GM18861 (cell line): ENCODE measurements around the gene VWF.
"Not testable (repeated sequence)": the region's sequence is repeated elsewhere in the genome, so short reads cannot be mapped to it uniquely, and the experiment has no call there.

Source experiments
- ATAC-seq: cut with Tn5 transposase; IDR thresholded peaks from one replicate; pipeline ENCODE4 v1.9.1; 2021; ENCODE audit not compliant: unreplicated experiment

Gene VWF

DNA sequence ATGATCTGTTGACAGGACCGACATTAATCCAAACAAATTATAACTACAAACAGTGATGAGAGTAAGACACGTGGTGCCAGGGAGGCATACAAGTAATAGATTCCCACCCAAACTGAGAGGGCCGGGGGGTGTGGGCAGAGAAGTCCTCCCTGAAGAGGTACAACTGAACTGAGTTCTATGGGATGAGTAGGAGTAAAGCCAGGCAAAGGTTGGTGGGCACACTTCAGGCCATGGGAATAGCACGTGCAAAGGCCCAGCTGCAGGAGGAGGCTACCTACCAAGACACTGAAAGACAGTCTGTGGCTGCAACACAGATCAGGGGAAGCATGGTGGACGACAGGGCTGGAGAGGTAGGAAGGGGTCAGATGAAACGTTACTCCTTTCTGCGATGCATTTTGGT is 22.0 kb upstream of the VWF start:
- ATAC-seq, result no peak

DNA sequence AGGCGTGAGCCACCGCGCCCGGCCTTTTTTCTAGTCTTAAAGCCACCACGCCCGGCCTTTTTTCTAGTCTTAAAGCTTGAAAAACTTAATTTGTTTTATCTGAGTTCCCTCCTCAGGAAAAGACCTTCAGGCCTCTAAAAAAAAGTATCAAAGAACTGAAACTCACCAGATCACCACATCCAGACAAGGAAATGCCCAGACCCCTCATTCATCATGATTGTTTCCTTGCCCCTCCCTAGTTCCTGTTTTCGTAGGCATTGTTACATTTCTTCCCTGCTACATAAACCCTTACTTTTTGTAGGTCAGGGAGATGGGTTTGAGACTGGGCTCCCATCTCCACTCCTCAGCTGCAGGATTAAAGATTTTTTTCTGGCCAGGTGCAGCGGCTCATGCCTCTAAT is 21.1 kb upstream of the VWF start:
- no peak for ATAC-seq

DNA sequence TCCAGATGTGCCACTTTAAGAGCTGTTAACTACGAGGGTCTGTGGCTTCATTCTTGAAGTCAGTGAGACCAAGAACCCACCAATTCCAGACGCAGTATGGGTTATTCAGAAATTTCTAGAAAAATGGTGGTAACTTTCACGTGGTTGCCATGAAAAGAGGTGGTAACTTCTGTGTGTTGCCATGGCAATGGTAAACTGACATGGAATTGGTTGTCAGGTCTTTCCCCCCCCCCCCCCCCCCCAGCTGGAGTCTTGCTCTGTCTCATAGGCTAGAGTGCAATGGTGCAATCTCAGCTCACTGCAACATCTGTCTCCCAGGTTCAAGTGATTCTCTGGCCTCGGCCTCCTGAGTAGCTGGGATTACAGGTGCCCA is 18.8 kb upstream of the VWF start:
- ATAC-seq, result no peak

DNA sequence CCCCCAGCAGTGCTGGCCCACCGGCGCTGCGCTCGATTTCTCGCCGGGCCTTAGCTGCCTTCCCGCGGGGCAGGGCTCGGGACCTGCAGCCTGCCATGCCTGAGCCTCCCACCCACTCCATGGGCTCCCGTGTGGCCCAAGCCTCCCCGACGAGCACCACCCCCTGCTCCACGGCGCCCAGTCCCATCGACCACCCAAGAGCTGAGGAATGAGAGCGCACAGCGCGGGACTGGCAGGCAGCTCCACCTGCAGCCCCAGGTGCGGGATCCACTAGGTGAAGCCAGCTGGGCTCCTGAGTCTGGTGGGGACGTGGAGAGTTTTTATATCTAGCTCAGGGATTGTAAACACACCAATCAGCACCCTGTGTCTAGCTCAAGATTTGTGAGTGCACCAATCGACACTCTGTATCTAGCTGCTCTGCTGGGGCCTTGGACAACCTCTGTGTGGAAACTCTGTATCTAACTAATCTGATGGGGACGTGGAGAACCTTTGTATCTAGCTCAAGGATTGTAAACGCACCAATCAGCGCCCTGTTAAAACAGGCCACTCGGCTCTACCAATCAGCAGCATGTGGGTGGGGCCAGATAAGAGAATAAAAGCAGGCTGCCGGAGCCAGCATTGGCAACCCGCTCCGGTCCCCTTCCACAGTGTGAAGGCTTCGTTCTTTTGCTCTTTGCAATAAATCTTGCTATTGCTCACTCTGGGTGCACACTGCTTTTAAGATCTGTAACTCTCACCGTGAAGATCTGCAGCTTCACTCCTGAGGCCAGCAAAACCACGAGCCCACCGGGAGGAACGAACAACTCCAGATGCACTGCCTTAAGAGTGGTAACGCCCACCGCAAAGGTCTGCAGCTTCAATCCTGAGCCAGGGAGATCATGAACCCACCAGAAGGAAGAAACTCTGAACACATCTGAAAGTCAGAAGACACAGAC is 18.2 kb upstream of the VWF start:
- not testable (repeated sequence) for ATAC-seq

DNA sequence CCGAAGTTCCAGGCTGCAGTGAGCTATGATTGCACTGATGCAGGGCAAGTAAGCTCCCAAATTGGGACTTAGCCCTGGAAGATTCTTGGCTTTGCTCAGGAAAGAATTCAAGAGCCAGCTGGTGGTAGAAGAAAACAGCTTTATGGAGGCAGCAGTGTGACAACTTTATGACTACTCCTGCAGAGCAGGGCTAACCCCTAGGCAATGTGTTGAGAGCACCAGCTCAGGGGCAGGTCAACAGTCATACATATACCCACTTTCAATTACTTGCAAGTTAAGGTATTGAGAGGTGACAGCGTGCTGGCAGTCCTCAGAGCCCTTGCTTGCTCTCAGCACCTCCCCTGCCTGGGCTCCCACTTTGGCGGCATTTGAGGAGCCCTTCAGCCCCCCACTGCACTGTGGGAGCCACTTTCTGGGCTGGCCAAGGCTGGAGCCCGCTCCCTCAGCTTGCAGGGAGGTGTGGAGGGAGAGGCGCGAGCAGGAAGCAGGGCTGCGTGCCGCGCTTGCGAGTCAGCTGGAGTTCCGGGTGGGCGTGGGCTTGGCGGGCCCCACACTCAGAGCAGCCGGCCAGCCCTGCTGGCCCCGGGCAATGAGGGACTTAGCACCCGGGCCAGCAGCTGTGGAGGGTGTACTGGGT is 17.4 kb upstream of the VWF start:
- ATAC-seq, result not testable (repeated sequence)

DNA sequence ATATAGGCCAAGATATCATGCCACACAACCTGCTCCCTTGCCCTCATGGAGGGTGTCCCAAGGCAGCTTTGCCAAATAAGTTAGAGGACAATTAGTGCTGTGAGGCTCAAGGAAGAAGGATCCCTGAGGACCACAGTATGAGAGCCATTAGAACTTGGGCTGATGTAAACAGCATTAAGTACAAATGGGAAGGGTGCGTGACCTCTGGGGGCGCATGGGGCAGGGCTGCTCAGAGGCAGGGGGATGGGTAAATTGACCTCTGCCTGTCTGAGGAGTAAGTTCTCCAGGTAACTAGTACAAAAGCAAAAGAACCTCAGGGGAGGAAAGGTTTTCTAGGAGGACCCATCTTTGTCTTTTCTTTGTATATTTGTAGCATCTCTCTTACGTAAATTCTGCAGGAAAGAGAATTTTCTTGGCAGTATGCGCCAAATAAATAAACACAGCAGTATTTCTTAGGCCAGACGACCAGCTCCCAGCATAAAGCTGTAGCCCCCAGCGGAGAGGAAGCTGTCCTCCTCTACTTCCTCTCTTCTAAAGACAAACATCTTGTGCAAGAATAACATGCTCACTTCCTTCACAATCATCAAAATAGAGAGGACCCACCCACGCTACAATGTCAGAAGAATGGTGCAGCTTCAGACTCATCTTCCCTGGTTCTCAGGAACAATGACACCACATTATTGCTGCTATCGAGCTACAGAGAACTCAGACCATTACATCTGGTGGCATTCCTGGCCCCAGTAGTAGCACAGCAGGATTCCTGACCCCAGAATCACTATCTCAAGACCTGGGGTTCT is 16.4 kb upstream of the VWF start:
- ATAC-seq, result no peak

DNA sequence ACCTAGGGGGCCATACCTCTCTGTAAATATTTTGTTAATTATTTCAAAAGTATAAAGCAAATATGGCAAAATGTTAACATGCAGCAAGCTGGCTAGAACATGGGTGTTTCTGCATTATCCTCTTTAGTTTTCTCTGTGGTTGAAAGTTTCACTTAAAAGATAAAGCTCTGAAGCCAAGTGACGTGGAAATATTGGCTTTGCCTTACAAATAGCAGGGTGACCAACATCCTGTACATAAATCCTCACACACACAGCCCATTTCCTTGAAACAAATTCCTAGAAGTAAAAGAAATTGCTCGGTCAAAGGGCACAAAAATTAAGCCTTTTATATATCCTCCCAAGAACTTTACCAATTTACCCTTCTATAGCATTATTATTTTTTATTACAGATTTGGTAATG is 10.6 kb upstream of the VWF start:
- no peak for ATAC-seq

DNA sequence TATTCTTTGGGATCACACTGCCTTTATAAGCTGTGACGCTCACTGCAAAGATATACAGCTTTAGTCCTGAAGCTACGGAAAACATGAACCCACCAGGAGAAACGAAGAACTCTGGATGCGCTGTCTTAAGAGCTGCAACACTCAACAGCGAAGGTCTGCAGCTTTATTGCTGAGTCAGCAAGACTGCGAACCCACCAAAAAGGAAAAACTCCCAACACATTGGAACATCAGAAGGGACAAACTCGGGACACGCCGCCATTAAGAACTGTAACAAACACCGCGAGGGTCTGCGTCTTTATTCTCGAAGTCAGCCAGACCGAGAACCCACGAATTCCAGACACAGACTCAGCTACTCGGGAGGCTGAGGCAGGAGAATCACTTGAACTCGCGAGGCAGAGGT is 9.2 kb upstream of the VWF start:
- ATAC-seq, result no peak

DNA sequence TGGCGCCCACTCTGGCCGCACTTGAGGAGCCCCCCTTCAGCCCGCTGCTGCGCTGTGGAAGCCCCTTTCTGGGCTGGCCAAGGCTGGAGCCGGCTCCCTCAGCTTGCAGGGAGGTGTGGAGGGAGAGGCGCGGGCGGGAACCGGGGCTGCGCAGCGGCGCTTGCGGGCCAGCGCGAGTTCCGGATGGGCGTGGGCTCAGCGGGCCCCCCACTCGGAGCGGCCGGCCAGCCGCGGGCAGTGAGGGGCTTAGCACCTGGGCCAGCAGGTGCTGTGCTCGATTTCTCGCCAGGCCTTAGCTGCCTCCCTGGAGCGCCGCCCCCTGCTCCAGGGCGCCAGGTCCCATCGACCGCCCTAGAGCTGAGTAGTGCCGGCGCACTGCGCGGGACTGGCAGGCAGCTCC is 8.0 kb upstream of the VWF start:
- ATAC-seq, result no peak

DNA sequence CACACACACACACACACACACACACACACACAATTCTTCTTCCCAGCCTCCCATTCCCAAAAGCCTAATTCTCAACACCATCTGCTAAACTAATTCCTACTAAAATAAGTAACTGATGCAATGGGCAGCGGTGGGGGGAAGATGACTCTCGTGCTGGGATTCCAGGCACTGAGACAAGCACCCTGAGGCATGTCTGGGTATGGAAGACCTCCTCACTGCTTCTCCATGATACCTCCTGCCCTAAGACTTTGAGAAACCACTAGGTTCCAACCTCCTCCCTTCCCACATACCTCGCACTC is 789 bp upstream of the VWF start:
- no peak for ATAC-seq

DNA sequence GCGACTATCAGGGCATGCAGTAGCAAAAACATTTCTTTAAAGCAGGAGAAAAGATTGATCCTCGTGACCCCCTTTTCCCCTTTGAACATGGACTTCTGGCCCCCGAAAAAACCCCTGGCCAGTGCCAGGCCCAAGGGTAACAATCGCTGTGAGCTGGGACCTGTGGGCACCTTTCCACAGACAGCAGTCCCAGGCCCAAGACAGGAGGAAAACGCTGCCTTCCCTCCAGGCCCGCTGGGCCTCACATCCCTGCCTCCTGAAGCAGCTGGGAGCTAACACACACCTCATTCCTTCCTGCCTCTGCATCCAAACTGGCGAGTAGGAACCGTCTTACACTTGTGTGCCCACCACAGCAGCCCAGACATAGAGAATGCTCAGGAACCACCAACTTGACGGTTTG is 1.2 kb downstream of the VWF start:
- no peak for ATAC-seq

DNA sequence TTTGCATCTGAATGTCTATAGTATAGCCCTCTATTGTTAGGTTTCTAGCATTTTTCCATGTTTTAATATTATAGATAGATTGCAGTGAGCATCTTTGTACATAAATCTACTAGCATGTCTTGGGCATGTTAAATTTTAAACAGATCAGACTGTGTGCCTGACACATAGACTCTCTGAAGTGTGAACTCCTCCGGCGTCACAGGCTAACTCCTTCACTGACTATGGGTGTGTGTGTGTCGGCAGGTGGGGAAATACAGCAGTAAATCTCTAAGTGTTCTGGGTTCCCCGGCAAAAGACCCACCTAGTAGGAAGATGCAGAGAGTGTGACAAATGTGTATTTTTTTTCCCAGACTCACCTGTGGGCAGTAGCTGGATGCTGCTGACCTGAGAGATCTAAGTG is 2.3 kb downstream of the VWF start:
- ATAC-seq, result no peak

DNA sequence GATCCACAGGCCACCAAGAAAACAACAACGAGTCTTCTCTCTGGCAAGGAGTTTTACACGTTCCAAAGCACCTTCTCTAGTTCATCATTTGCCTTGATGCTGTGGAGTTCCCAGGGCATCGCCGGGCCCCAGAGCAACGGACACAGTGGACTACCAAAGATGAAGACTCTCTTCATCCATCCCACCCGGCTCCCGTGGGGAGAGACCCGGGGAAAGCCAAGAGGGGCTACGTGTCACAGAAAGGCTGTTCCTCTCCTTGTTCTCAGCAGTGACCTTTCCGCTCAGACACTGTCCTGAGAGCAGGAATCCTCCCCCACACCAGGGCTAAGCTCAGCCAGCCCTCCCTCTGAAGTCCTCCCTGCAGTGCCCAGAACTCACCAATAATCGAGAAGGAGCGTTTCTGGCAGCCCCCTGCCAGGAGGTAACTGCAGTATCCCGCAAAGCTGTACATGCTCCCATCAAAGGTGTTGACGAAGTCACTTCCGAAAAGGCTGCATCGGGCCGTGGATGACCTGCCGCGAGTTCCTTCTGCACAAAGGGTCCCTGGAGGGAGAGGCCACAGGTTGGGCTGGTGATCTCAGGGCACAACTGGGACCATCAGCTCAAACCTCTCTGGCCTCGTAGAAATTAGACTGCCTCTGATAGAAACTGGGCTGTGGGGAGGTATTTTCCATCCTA is 3.5 kb downstream of the VWF start:
- ATAC-seq, result no peak

DNA sequence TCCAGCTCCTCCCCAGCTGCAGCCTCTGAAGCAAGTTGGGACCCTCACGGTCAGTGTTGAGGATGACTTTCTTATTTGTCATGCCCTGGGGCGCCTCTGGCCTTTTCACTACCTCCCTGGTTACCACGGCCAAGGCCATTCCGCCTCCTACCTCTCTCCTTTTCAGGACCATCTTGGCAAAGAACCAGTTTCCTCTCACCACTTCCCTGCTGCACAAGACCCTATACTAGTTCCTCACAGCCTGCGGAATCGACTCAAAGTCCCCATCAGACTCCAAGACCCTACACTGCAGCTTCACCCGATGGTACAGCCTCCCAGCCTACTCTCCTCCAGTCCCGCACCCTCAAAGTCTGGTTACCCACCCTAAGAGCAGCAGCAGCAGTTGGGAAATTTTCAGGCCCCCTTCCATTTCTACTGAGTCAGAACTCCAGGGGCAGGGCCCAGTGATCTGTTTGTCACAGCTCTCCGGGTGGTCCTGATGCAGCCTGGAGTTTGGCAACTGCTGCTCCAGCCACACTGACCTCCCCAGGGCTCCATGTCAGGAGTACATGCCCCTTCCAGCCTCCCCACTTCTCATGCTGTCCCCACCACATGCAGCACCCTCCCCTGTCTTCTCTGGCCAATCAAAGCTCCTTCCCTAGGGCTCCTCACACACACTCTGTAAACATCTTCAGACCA is 5.4 kb downstream of the VWF start:
- ATAC-seq, result no peak

DNA sequence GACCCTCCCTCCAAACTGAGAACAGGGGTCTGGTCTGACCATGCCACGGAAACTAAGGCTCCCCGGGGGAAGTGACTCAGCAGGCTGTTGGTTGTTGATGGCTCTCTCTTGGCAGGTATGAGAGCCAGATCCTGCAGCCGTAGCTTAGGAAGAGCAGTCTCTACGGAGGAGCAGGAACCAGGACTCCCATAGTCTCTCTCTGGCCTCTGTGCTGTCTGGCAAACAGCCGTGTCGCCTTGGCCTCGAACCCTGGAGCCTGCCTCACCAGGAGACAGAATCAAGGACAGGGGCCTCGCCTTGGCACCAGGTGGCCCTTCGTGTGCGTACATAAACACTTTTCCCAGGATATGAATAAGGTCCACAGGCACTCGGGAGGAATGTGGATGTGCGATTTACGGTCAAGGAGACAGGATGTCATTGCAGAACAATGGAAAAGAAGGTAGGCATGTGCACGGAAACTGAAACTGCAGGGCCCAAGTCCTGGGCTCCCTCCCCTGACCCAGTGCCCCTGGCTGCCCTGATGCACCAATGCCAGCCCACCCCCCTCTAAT is 7.9 kb downstream of the VWF start:
- ATAC-seq, result no peak

DNA sequence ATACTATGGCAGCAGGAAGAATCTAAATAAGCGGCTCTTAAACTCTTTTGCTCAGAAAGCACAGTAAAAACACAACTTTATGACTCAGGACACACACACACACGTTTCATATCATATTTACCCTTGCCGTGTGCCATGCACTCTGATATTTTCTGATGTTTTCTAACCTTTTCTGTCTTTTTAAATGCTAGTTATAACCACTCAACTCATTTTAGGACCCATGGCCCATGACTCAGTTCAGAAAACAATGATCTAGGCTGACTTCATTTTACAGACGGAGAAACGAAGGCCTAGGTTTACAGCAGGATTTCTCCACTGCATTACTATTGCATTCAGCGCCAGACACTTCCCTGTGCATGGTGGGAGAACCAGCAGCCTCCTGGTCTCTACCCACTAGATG is 9.1 kb downstream of the VWF start:
- no peak for ATAC-seq

DNA sequence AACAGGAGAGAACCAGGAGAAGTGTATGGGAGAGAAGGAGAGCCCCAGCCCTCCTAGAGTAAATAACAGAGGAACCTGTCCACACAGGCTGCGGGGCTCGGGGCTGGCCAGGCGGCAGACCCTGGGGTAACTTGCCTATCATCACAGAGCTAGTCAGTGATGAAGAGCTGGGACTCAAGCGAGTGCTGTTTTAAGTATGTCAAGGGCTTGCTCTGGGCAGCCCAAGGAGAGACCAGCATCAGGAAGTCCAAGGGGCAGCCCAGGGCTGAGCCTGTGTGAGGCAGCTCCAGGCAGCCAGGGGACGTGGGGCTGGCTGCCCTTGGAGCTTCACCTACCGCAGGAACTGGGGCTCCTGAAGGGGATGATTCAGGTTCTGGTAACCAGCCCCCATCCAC is 10.0 kb downstream of the VWF start:
- ATAC-seq, result no peak

DNA sequence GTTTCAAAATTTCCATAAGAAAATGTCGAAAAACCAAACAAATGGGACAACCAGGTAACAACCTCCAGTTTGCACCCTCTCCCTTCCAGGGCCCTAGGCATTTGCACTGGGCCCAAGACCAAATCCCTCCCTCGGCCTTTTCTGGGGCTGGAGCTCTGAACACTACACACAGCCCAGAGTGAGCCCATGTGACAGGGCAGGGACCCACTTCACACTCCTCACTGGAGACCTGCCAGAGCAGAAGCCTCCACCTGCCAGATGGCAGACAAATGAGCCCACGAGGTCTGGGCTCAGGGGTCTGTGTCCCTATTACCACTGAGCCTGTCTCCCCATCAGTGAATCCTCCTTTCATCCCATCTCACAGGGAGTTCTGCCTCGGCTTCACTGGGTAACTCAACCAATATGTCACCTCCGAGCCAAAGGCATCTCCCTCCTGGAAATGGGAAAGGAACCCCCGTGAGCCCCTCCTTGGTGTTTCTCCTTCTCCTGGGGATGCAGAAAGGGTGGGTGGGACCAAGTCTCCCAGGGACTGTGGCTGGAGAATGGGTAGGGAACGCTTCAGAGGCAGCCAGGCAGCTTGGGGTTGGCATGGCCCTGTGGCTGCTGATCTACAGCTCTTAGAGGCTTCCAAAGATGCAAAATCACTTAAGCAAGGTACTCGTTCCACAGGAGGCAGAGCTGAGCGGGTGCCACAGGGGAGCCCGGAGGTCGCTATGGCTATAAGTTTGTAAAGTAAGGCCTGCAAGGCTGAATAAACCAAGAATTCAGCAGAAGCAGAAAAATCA is 10.6 kb downstream of the VWF start:
- no peak for ATAC-seq

DNA sequence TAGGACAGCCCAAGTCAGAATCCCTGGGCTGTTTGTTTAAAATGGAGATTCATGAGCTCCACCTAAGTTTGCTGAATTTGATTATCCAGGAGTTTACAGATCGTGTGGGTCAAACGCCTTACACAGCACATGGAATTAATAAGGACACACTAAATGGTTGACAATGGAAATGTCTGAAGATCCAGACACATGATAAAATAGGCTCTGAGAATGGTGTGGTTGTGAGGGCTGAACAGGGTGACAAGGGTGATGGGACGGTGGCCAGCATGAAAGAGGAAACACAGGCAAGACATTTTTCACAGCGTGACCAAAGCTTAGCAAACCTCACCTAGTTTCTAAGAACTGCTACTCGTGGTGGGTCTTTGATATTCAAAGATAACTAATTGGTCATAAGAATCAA is 12.5 kb downstream of the VWF start:
- no peak for ATAC-seq

DNA sequence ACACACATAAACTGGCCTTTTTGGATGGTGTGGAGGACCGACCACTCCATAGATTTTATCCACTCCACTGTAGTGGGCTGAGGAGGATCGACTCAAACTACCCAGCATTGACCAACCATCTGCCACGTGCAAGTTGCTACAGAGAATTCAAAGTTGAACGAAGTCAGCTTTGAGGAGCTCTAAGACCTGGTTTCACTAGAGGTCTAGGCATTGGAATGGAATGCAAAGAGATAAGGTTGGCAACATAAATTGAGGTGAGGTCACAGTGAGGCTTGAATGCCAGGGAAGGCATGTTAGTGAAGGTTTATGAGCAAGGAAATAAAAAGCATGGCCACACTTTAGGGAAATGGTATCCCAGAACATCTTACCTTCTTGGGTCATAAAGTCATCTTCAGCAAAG is 14.5 kb downstream of the VWF start:
- ATAC-seq, result no peak
